HG03460 (cell line): ENCODE data around the gene MAST1.
"Not testable (repeated sequence)": the region's sequence is repeated elsewhere in the genome, so short reads cannot be mapped to it uniquely, and the experiment has no call there.

Experiments
- ATAC-seq: cut with Tn5 transposase; IDR thresholded peaks from one replicate; pipeline ENCODE4 v1.9.1; 2021; ENCODE audit not compliant: unreplicated experiment

The MAST1 gene

GRCh38 chr19:12888006-12888603 is 49.8 kb downstream of the MAST1 start:
- ATAC-seq, result no peak

GRCh38 chr19:12890299-12890786 is 52.0 kb downstream of the MAST1 start:
- not testable (repeated sequence) for ATAC-seq

DNA sequence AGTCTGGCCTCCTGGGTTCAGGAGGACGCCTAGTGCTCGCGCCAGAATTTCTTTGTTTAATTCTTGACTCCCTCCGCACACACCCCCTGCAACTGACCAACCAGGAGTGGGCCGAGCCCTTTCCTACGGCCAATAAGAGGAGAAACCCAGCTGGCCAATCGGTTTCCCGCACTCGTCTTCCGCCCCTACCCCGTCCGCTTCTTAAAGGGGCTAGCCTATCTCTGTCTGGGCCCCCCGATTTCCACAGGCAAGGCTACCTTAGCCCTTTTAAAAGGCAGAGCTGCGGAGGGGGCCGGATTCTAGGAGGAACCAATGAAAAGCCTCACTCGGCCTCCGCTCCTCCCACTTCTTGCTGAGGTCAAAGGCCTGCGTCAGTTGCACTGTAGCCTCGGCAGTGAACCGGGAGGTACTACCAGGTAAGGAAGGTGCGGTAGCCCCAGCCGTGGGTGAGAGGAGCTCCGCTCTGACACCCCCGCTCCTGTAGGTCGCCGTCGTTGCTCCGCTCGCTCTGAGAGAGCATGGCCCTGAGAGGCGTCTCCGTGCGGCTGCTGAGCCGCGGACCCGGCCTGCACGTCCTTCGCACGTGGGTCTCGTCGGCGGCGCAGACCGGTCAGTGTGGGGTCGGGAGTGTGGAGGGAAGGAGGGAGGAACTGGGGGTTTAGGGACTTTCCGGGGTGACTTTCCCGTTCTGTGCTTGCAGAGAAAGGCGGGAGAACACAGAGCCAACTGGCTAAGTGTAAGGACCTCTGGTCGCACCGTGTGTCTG is 52.7 kb downstream of the MAST1 start, which contains the start of gene GCDH:
Gene GCDH (plus strand): TSS at position 374 of the 766 bp plus-strand sequence. CDS start 145 bp downstream, at position 519.
- peak; percentile 93 for ATAC-seq

DNA sequence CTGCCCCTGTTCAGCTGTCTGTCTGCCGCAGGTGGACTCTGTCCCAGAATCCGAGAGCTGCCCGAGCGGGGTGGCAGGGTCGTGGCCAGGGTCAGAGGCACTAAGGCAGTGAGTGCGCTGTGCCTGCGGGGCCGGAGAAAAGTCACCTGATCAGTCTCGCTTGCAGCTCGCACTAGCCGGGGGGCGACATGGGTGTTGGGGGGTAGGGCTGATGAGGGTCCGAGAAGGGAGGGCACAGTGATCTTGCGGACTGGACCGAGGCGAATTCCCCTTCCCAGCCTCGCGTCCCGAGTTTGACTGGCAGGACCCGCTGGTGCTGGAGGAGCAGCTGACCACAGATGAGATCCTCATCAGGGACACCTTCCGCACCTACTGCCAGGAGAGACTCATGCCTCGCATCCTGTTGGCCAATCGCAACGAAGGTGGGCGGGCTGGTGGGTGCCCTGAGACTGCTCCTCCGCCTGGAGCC is 53.3 kb downstream of the MAST1 start:
- ATAC-seq, result no peak

DNA sequence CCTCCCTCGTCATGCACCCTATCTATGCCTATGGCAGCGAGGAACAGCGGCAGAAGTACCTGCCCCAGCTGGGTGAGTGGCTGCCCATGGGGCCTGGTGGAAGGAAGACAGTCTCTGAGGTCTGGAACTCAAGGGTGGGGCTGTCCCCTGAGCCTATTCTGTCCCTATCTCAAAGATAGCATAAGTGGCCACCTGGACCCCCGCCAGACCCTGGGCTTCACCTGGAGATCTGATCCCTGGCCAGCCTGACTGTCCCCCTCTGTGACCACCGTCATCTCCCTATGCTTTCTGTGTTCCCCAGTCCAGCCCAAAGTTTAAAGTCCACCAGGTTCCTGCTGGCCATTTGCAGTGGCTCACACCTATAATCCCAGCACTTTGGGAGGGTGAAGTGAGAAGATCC is 55.3 kb downstream of the MAST1 start:
- ATAC-seq, result no peak

DNA sequence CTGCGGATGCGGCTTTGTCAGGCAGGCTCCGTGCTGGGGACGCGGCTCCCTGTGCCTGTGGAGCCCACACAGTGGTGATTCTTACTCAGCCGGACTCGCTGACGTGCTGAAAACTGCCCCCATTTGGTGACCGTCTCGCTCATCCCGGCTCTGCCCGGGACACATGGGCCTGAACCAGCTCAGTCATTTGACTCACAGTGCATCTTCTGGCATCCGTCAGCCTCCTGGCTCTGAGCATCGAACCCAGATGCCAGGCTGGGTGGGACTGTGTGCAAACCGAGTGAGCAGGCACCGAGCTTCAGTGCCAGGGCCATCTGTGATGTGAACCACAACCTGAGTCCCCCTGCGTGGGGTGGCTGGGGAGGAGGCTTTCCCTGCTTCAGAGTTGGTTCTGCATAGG is 58.1 kb downstream of the MAST1 start:
- ATAC-seq, result no peak

- peak; percentile 83 for ATAC-seq
These were observed 61.7 kb downstream of the MAST1 start for GRCh38 chr19:12899891-12900518.

- no peak for ATAC-seq
These were observed 68.9 kb downstream of the MAST1 start for GRCh38 chr19:12907166-12907565.

DNA sequence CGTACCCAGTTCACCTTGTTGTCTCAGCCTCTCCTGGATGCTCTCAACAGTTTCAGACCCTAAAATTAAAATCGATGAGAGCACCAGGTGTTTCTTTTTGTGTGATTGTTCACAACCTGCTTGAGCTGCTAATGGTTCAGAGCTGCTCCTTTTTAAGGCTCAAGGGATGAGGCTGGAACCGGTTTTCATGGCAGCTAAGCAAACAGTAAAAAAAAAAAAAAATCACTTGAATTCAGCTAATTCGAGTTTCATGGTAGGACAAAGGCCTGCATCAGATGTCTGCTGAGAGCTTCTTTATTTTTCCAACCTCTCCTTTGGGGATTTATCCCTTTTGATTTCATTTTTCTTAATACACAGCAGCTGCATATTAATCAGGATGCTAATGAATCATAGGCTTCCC is 74.3 kb downstream of the MAST1 start:
- no peak for ATAC-seq

- ATAC-seq, result no peak
These were observed 74.8 kb downstream of the MAST1 start for GRCh38 chr19:12913011-12913561.

GRCh38 chr19:12913851-12914690 is 75.8 kb downstream of the MAST1 start:
- no peak for ATAC-seq

GRCh38 chr19:12915860-12916259 is 77.5 kb downstream of the MAST1 start:
- ATAC-seq, result not testable (repeated sequence)

GRCh38 chr19:12918253-12918652 is 79.9 kb downstream of the MAST1 start:
- no peak for ATAC-seq

- ATAC-seq, result no peak
These were observed 82.7 kb downstream of the MAST1 start for GRCh38 chr19:12921047-12921446.

GRCh38 chr19:12922959-12923358 is 84.6 kb downstream of the MAST1 start:
- no peak for ATAC-seq
